IPS-18c (cell line): ENCODE data around the gene MLF2.

Source experiments
- H3K4me3 ChIP-seq: 2 replicates; pipeline ENCODE4 v1.7.0; 2013; ENCODE audit warnings: low read depth, mild to moderate bottlenecking, low read length, moderate library complexity; ENCODE audit not compliant: insufficient read depth
- H3K9me3 ChIP-seq: one replicate; pipeline ENCODE4 v1.6.1; 2013; ENCODE audit warnings: mild to moderate bottlenecking, low read length, moderate library complexity; ENCODE audit not compliant: control insufficient read depth, insufficient read depth

Gene MLF2

GRCh38 chr12:6752921-6753771 is at the start of gene MLF2:
TSS of gene MLF2 (minus strand) at chr12:6753141. CDS start at chr12:6752334, 807 bp downstream.
- Histone ChIP-seq H3K4me3 (peak within 1 kb of the TSS; percentile 96), H3K9me3 (no peaks in the 10 kb centered on the region)

GRCh38 chr12:6799147-6799546 is 46.2 kb upstream of the MLF2 start:
- no peaks in the 10 kb centered on the region for H3K9me3 ChIP-seq
- H3K4me3 ChIP-seq, result no peak overlapping the region

- H3K4me3 ChIP-seq, result no peak overlapping the region
- no peaks in the 10 kb centered on the region for H3K9me3 ChIP-seq
Measured at GRCh38 chr12:6796576-6796975, 43.6 kb upstream of the MLF2 start.

DNA sequence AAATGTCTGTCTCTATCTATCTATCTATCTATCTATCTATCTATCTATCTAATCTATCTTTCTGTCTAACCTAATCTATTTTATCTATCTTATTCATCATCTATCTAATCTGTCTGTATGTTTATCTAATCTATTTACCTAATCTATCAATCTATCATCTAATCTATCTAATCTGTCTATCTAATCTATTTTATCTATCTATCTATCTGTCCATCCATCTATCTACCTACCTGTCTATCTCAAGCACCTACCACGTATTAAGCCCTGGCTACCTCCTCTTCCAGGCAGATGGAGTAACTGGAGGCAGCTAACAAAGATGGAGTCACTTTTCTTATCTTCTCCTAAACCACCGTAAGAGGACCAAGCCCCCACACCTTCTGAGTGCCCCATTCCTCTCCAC is 42.1 kb upstream of the MLF2 start:
- Histone ChIP-seq H3K4me3 (no peak overlapping the region), H3K9me3 (no peaks in the 10 kb centered on the region)

GRCh38 chr12:6792522-6793201 is 39.7 kb upstream of the MLF2 start:
- H3K9me3 ChIP-seq, result no peaks in the 10 kb centered on the region

DNA sequence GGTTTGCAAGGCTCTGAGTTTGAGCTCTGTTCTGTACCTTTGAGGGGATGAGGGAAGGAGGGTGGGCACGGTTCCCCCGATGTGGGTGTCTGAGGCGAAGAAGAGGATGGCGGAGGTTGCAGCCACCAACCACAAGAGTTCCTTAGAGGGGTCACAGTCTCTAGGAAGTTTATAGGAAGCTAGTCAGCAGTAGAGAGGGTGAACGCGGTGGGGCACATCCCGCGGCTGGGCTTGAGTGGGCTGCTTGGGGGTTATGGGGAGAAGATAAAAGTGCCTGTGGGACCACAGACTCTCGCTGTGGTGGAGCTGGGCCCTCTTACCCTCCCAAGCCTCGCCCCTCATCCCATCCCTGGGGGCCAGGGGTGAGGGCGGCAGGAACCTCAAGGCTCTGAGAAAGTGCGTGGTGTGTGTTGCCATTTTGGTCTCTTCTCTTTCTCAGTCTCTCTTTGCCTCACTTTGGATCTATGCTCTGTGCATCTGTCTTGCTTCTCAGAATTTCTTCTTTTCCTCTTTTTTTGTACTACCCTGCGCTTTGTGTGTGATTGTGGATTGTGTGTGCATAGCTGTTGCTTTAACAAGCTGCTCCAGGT is 39.1 kb upstream of the MLF2 start:
- Histone ChIP-seq H3K9me3 (no peaks in the 10 kb centered on the region), H3K4me3 (no peak overlapping the region)

More at GRCh38 chr12:6792522-6793201, 39.7 kb upstream of the MLF2 start:
- H3K4me3 ChIP-seq, result no peak overlapping the region

- Histone ChIP-seq H3K4me3 (no peak overlapping the region), H3K9me3 (no peaks in the 10 kb centered on the region)
Measured at GRCh38 chr12:6790496-6791150, 37.7 kb upstream of the MLF2 start.

GRCh38 chr12:6788972-6789924 is 36.3 kb upstream of the MLF2 start, which contains the start of gene CD4:
TSS of gene CD4 (plus strand) at chr12:6789528. CDS start at chr12:6800139, 10,611 bp downstream.
- Histone ChIP-seq H3K9me3 (no peaks in the 10 kb centered on the region), H3K4me3 (no peak within 1 kb of the TSS)

GRCh38 chr12:6787309-6787708 is 34.4 kb upstream of the MLF2 start:
- peaks cover 2% of the 10 kb centered on the region for H3K9me3 ChIP-seq

DNA sequence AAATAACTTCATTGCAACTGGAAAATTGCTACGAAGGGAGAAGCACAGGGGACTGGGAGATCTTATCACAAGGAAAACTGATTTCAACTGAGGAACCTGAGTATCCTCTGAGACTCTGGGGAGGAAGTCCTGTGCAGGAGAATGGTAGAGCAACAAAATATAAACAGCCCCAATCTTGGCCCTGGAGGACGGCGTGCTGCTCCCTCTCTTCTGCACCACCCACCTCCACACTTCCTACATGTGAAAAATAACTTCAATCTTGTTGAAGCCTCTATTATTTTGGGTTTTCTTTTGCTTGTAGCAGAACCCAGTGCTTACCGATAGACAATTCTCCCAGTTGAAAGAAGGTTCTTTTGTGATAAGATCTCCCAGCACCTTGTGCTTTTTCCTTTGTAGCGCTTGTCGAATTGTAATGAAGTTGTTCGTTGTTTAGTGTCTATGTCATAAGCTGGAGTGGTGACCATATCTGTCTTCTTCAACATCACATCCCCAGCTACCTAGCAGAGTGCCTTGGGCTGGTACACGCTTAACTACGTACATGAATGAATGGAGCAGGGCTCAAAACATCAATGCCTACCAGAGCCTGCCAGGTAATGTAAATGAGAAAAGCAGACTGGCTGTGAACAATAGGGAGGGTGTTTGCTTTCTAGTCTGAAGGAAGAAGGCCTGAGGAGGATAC is 33.6 kb upstream of the MLF2 start:
- Histone ChIP-seq H3K9me3 (peaks cover 2% of the 10 kb centered on the region), H3K4me3 (no peak overlapping the region)

More at GRCh38 chr12:6787309-6787708, 34.4 kb upstream of the MLF2 start:
- H3K4me3 ChIP-seq, result no peak overlapping the region

DNA sequence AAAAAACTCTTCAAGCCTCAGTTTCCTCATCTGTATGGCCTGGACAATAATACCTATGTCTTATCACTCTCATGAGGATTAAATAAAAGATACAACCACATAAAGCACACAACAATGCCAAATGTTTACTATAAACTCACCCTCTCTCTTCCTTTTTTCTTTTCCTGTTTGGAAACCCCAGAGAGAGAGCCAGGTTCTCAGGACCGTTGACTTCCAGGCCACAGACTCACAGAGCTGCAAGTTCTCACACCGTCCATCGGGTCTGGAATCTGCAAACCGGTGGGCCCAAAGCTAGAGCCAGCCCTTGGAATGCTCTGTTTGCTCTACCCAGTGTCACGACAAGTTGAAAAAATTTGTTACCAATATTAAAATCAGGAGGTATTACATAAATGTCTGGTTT is 31.8 kb upstream of the MLF2 start:
- Histone ChIP-seq H3K4me3 (no peak overlapping the region), H3K9me3 (peaks cover 2% of the 10 kb centered on the region)

- Histone ChIP-seq H3K9me3 (peaks cover 2% of the 10 kb centered on the region), H3K4me3 (no peak overlapping the region)
Measured at GRCh38 chr12:6784296-6784695, 31.4 kb upstream of the MLF2 start.

DNA sequence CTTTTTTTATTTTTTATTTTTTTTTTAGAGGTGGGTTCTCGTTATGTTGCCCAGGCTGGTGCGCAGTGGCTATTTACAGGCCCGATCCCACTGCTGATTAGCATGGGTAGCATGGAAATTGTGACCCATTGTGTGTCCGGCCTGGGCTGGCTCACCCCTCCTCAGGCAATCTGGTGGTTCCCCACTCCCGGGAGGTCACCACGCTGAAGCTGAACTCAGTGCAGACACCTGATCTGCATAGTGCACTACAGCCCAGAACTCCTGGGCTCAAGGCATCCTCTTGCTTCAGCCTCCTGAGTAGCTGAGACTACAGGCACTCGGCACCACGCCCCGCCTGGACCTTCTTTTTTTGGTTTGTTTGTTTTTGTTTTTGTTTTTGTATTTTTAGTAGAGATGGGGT is 30.9 kb upstream of the MLF2 start:
- no peak overlapping the region for H3K4me3 ChIP-seq

DNA sequence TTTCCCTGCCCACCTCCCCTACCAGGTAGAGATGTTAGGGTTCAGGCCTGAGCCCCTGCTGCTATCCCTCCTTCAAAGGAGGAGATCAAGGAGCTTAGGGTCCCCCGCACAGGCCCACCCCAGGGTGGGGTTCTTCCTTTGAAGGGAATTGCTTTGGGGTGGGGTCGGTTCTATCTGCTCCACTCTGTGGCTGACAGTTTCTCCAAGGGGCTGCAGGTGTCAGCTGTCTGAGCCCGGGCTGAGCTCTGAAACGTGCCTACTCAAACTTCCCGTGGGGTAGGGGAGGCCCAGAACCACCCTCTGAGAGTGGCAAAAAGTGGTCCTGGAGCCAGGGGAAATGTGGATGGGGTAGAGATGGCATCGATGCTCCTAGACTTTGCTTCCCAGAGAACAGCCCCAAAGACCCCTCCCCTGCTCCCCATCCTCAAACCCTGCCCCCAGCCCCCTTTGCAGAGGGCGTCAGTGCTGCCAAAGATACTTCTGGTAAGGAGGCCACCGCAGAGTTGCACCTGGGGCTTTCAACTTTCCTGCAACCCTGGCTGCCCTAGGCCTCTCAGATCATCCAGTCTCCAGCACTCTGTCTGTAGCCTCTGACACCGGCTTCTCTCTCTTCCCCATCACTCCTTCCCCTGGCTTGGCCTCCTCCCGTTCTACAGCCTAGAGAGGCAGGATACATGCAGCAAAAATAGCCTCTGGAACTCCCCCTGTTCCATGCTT is 30.1 kb upstream of the MLF2 start:
- Histone ChIP-seq H3K4me3 (no peak overlapping the region), H3K9me3 (peaks cover 4% of the 10 kb centered on the region)

More for the DNA sequence above, 30.9 kb upstream of the MLF2 start:
- peaks cover 2% of the 10 kb centered on the region for H3K9me3 ChIP-seq

- Histone ChIP-seq H3K4me3 (no peak overlapping the region), H3K9me3 (peaks cover 4% of the 10 kb centered on the region)
Measured at GRCh38 chr12:6782119-6782518, 29.2 kb upstream of the MLF2 start.
